Right lobe of liver (tissue), 4 donors: ENCODE results near the gene CACNB3.

ENCODE experiments used
- CTCF ChIP-seq, 4 donors: fragments of 200-600 bp in 3 of 4; fragments of 450-650 bp in 1 of 4; IDR thresholded peaks; one replicate each; pipeline versions ENCODE4 v1.5.1 to v1.8.0; 2016 to 2022; ENCODE audit warnings: antibody characterized with exemption in 4 of 4, mild to moderate bottlenecking in 2 of 4
- POLR2A ChIP-seq: fragments of 450-650 bp; IDR thresholded peaks from one replicate; pipeline ENCODE4 v1.6.1; 2017; ENCODE audit warnings: antibody characterized with exemption, mild to moderate bottlenecking
- donor health status: DM: no; HTN: no; CAD: no.
- donor health status: DM: no; HTN: no; CAD: no.
- donor health status: DM: no; HTN: yes; CAD: no.

- TF ChIP-seq CTCF (IDR thresholded peaks at IDR 0.05) (no peak), POLR2A (no peak)
These were observed 28.4 kb upstream of the CACNB3 start for GRCh38 chr12:48789858-48790326.
